Peyer's patch (tissue), 4 donors: ENCODE data around the gene TLK2. TPM values are rescaled to one million over a fixed set of nuclear protein-coding genes. Genes with fewer than 3 reads are reported as not detected.
"Not testable (repeated sequence)": the region's sequence is repeated elsewhere in the genome, so short reads cannot be mapped to it uniquely, and the experiment has no call there.

Source experiments
- DNase-seq, 3 donors: peaks; one replicate each; pipeline ENCODE4 v3.0.0-alpha.2; 2017 to 2019
- H3K27ac ChIP-seq, 4 donors: fragments of 200-600 bp; sonication (generic); one replicate each; pipeline ENCODE4 v1.5.1; 2016 to 2019
- H3K27me3 ChIP-seq, 2 donors: fragments of 200-600 bp; sonication (generic); one replicate each; pipeline ENCODE4 v1.5.1; 2019
- H3K36me3 ChIP-seq, 3 donors: fragments of 200-600 bp; sonication (generic); one replicate each; pipeline ENCODE4 v1.5.1; 2016 to 2019
- H3K4me1 ChIP-seq, 4 donors: fragments of 200-600 bp; sonication (generic); one replicate each; pipeline ENCODE4 v1.5.1; 2016 to 2019
- H3K4me3 ChIP-seq, 4 donors: fragments of 200-600 bp; sonication (generic); 1 replicate in 3 of 4; 2 replicates in 1 of 4; pipeline ENCODE4 v1.5.1; 2016 to 2019; ENCODE audit warnings: mild to moderate bottlenecking in 1 of 4
- H3K9me3 ChIP-seq, 4 donors: fragments of 200-600 bp; sonication (generic); one replicate each; pipeline ENCODE4 v1.5.1; 2016 to 2019; ENCODE audit warnings: mild to moderate bottlenecking in 1 of 4
- POLR2A ChIP-seq, 2 donors: fragments of 450-650 bp; IDR thresholded peaks; one replicate each; pipeline ENCODE4 v1.5.1; 2017; ENCODE audit warnings: antibody characterized with exemption in 2 of 2, mild to moderate bottlenecking in 2 of 2, moderate library complexity in 2 of 2
- total RNA-seq, 4 donors: library from RNA; depleted of rRNA; stranded (reverse); fragments of >200 nt; gene quantifications; one replicate each; pipeline ENCODE4 v1.1.0, GENCODE V29; 2016
- TF ChIP-seq, protein P1 (sequence below), 6 experiments: fragments of 450-650 bp in 4 of 6; fragments of 200-600 bp in 2 of 6; sonication (generic) in 1 of 6; IDR thresholded peaks; one replicate each; pipeline ENCODE4 v1.5.1; 2017 to 2019; ENCODE audit warnings: antibody characterized with exemption in 6 of 6, mild to moderate bottlenecking in 3 of 6, moderate library complexity in 1 of 6

TLK2 gene
- total RNA-seq, 4 donors from 2014 or later = 33.8 to 65.2 (median 49.3) TPM

- Histone ChIP-seq H3K27me3 (no peaks in the 10 kb centered on the region), H3K27ac (no peak overlapping the region), H3K4me1 (no peaks in the 10 kb centered on the region), H3K36me3 (peaks cover 0 to 96% (median 3%) of the 10 kb centered on the region in 3 donors), H3K4me3 (no peak overlapping the region), H3K9me3 (no peaks in the 10 kb centered on the region)
- TF ChIP-seq, protein P1, sequence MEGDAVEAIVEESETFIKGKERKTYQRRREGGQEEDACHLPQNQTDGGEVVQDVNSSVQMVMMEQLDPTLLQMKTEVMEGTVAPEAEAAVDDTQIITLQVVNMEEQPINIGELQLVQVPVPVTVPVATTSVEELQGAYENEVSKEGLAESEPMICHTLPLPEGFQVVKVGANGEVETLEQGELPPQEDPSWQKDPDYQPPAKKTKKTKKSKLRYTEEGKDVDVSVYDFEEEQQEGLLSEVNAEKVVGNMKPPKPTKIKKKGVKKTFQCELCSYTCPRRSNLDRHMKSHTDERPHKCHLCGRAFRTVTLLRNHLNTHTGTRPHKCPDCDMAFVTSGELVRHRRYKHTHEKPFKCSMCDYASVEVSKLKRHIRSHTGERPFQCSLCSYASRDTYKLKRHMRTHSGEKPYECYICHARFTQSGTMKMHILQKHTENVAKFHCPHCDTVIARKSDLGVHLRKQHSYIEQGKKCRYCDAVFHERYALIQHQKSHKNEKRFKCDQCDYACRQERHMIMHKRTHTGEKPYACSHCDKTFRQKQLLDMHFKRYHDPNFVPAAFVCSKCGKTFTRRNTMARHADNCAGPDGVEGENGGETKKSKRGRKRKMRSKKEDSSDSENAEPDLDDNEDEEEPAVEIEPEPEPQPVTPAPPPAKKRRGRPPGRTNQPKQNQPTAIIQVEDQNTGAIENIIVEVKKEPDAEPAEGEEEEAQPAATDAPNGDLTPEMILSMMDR (IDR thresholded peaks at IDR 0.05) = no peak
- no peak for TF ChIP-seq POLR2A (IDR thresholded peaks at IDR 0.05)
- DNase-seq = no peak
Measured at GRCh38 chr17:62611292-62611691, 132.7 kb downstream of the TLK2 start.

GRCh38 chr17:62611728-62612127 lies 133.1 kb downstream of the TLK2 start:
- TF ChIP-seq POLR2A (IDR thresholded peaks at IDR 0.05) = no peak
- TF ChIP-seq, protein P1 (IDR thresholded peaks at IDR 0.05) = no peak
- Histone ChIP-seq H3K9me3 (no peaks in the 10 kb centered on the region), H3K27me3 (no peaks in the 10 kb centered on the region), H3K4me3 (no peak overlapping the region), H3K36me3 (peaks cover 0 to 92% (median 3%) of the 10 kb centered on the region in 3 donors), H3K4me1 (no peaks in the 10 kb centered on the region), H3K27ac (no peak overlapping the region)
- DNase-seq = no peak

- H3K4me1 ChIP-seq, DNase-seq, H3K9me3 ChIP-seq, H3K27ac ChIP-seq, H3K4me3 ChIP-seq, H3K27me3 ChIP-seq: not testable (repeated sequence)
- H3K36me3 ChIP-seq = peaks cover 0 to 88% (median 3%) of the 10 kb centered on the region in 3 donors
Measured at GRCh38 chr17:62612289-62612688, 133.7 kb downstream of the TLK2 start.

GRCh38 chr17:62613095-62613494 lies 134.5 kb downstream of the TLK2 start:
- not testable (repeated sequence) for H3K4me1 ChIP-seq, H3K27ac ChIP-seq, H3K27me3 ChIP-seq, DNase-seq, H3K4me3 ChIP-seq, H3K9me3 ChIP-seq
- H3K36me3 ChIP-seq = peaks cover 0 to 80% (median 2%) of the 10 kb centered on the region in 3 donors

DNA sequence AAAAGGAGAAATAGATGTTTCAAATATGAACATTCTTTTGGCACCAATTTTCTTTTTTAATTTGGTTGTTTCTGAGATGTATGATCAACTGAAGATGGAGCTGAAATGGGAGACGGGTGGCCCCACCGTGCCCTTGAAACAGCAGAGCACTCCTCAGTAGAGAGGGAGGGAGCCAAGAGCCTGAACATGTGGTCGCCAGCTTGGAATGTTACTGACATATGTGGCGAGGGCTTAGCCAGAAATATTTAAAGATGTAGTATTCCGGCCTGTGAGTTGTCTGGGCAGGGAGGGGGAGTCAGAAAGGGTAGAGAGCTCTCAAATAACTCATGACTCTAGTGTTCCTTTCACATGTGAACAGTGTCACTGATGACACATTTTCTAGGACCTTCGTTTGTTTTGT lies 135.5 kb downstream of the TLK2 start:
- Histone ChIP-seq H3K36me3 (peaks cover 0 to 70% (median 0%) of the 10 kb centered on the region in 3 donors), H3K27me3 (no peaks in the 10 kb centered on the region), H3K27ac (no peak overlapping the region), H3K4me1 (no peaks in the 10 kb centered on the region), H3K4me3 (no peak overlapping the region), H3K9me3 (no peaks in the 10 kb centered on the region)
- no peak for DNase-seq
- TF ChIP-seq, protein P1 (IDR thresholded peaks at IDR 0.05) = no peak
- no peak for TF ChIP-seq POLR2A (IDR thresholded peaks at IDR 0.05)

DNA sequence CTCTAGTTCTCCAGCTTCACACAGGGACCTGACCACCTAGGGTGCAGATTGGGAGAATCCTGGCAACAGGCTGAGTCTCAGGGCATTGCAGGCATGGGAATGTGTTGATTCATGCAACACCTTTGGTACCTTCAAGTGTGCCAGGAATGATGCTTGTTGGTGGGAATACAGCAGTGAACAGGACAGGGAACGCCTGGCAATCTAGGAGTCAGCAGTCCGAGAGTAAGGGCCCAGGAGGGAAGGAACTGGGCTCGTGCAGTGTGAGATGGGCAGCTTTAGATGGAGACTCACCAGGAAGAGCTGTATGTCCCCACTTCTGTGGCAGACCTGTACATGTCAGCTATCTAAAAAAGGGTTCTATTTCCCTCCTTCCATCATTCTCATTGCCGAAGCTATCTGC lies 136.9 kb downstream of the TLK2 start:
- Histone ChIP-seq H3K27ac (no peak overlapping the region), H3K27me3 (no peaks in the 10 kb centered on the region), H3K4me1 (no peaks in the 10 kb centered on the region), H3K9me3 (no peaks in the 10 kb centered on the region), H3K36me3 (peaks cover 0 to 56% (median 0%) of the 10 kb centered on the region in 3 donors), H3K4me3 (no peak overlapping the region)
- DNase-seq = no peak
- TF ChIP-seq, protein P1 (IDR thresholded peaks at IDR 0.05) = no peak
- no peak for TF ChIP-seq POLR2A (IDR thresholded peaks at IDR 0.05)
